Caco-2 (cell line): ENCODE data around the gene ZNF544. TPM values are rescaled to one million over a fixed set of nuclear protein-coding genes. Genes with fewer than 3 reads are reported as not detected.

ENCODE experiments used
- BruUV-seq: library from RNA; stranded (reverse); fragments of 400-500 nt; replicated peaks from 2 replicates; lab custom pipeline; 2021; lab: Mats Ljungman, UMichigan
- CTCF ChIA-PET: fragments of 300-600 bp; sonication (Branson Sonifier 250); formaldehyde crosslinking; loops from one replicate; lab custom pipeline; 2022; ENCODE audit warnings: antibody characterized with exemption; lab: Charles Lee
- POLR2A ChIA-PET: fragments of 300-600 bp; sonication (Branson Sonifier 250); formaldehyde crosslinking; loops from one replicate; lab custom pipeline; 2022; ENCODE audit warnings: antibody characterized with exemption; lab: Charles Lee
- DNase-seq, 2 experiments: peaks; one replicate each; pipeline versions ENCODE4 v3.0.0 to v3.0.0-alpha.2; 2020 to 2022
- H3K27me3 ChIP-seq: replicated peaks from 2 replicates; pipeline ENCODE4 v1.6.0; 2011; ENCODE audit warnings: low read length; ENCODE audit not compliant: control insufficient read depth, insufficient read depth
- H3K36me3 ChIP-seq: 2 replicates; pipeline ENCODE4 v1.5.1; 2011; ENCODE audit warnings: low read length; ENCODE audit not compliant: control insufficient read depth, insufficient read depth
- H3K4me1 ChIP-seq: fragments of 250-450 bp; sonication (Bioruptor Pico); 2 replicates; pipeline ENCODE4 v1.5.1; 2020; ENCODE audit warnings: mild to moderate bottlenecking
- H3K4me3 ChIP-seq: 2 replicates; pipeline ENCODE4 v1.5.1; 2011; ENCODE audit warnings: low read depth, mild to moderate bottlenecking, control low read depth, low read length
- H3K9me3 ChIP-seq: fragments of 250-450 bp; sonication (Bioruptor Pico); 2 replicates; pipeline ENCODE4 v1.5.1; 2020; ENCODE audit warnings: mild to moderate bottlenecking, moderate library complexity
- H3K27ac Mint-ChIP-seq: one replicate; pipeline ENCODE4 v1.8.0; 2022; ENCODE audit warnings: mixed read lengths; ENCODE audit not compliant: unreplicated experiment
- H3K27me3 Mint-ChIP-seq: one replicate; pipeline ENCODE4 v1.8.0; 2022; ENCODE audit warnings: mixed read lengths; ENCODE audit not compliant: insufficient read depth, unreplicated experiment
- H3K36me3 Mint-ChIP-seq: one replicate; pipeline ENCODE4 v1.8.0; 2022; ENCODE audit warnings: mild to moderate bottlenecking, mixed read lengths; ENCODE audit not compliant: insufficient read depth, unreplicated experiment
- H3K4me1 Mint-ChIP-seq: one replicate; pipeline ENCODE4 v1.8.0; 2022; ENCODE audit warnings: low read depth, mixed read lengths; ENCODE audit not compliant: unreplicated experiment
- H3K4me3 Mint-ChIP-seq: one replicate; pipeline ENCODE4 v1.8.0; 2022; ENCODE audit warnings: mild to moderate bottlenecking, moderate library complexity, mixed read lengths; ENCODE audit not compliant: unreplicated experiment
- H3K9me3 Mint-ChIP-seq: one replicate; pipeline ENCODE4 v1.8.0; 2022; ENCODE audit warnings: mixed read lengths; ENCODE audit not compliant: unreplicated experiment
- intact Hi-C: fragments of 100-400 bp; cut with micrococcal nuclease; formaldehyde crosslinking; loops from one replicate; pipeline ENCODE4 v1.10.0; 2022; ENCODE audit not compliant: unreplicated experiment
- total RNA-seq: library from RNA; stranded (reverse); gene quantifications from 2 replicates; pipeline ENCODE4 v1.2.3, GENCODE V29; 2022
- TF ChIP-seq, protein P1 (sequence below), 2 experiments: fragments of 200-600 bp in 1 of 2; IDR thresholded peaks; 1 replicate in 1 of 2; 2 replicates in 1 of 2; pipeline versions ENCODE4 v1.5.1 to v1.8.0; 2011 to 2022; ENCODE audit warnings: antibody characterized with exemption in 1 of 2, control low read depth in 1 of 2, inconsistent platforms in 1 of 2, low read depth in 1 of 2, low read length in 1 of 2, mild to moderate bottlenecking in 1 of 2, moderate library complexity in 1 of 2; ENCODE audit not compliant: insufficient read depth in 1 of 2, severe bottlenecking in 1 of 2, unreplicated experiment in 1 of 2

The ZNF544 gene
- total RNA-seq, 1 experiment from 2014 or later: 48.7 TPM

DNA sequence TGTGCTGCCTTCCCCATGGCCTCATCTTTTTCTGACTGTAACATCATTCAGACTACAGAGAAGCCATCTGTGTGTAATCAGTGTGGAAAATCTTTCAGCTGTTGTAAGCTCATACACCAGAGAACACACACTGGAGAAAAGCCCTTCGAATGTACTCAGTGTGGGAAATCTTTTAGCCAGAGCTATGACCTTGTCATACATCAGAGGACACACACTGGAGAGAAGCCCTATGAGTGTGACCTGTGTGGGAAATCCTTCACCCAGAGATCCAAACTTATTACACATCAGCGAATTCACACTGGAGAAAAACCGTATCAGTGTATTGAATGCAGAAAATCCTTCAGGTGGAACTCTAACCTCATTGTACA is 32.9 kb downstream of the ZNF544 start:
- intact Hi-C loops: no loop called here
- no peaks in the 10 kb centered on the region for H3K27me3 ChIP-seq
- H3K9me3 Mint-ChIP-seq: peaks cover 40% of the 10 kb centered on the region
- H3K4me1 Mint-ChIP-seq: no peaks in the 10 kb centered on the region
- H3K36me3 Mint-ChIP-seq: peaks cover 100% of the 10 kb centered on the region
- peaks cover 21% of the 10 kb centered on the region for H3K36me3 ChIP-seq
- peaks cover 93% of the 10 kb centered on the region for H3K9me3 ChIP-seq
- BruUV-seq: no TSS peak
- H3K4me3 ChIP-seq: no peak overlapping the region
- no peaks in the 10 kb centered on the region for H3K4me1 ChIP-seq
- no peak for DNase-seq
- no peaks in the 10 kb centered on the region for H3K27me3 Mint-ChIP-seq
- TF ChIP-seq, protein P1, sequence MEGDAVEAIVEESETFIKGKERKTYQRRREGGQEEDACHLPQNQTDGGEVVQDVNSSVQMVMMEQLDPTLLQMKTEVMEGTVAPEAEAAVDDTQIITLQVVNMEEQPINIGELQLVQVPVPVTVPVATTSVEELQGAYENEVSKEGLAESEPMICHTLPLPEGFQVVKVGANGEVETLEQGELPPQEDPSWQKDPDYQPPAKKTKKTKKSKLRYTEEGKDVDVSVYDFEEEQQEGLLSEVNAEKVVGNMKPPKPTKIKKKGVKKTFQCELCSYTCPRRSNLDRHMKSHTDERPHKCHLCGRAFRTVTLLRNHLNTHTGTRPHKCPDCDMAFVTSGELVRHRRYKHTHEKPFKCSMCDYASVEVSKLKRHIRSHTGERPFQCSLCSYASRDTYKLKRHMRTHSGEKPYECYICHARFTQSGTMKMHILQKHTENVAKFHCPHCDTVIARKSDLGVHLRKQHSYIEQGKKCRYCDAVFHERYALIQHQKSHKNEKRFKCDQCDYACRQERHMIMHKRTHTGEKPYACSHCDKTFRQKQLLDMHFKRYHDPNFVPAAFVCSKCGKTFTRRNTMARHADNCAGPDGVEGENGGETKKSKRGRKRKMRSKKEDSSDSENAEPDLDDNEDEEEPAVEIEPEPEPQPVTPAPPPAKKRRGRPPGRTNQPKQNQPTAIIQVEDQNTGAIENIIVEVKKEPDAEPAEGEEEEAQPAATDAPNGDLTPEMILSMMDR (IDR thresholded peaks at IDR 0.05; ENCODE audit: insufficient read depth in 1 of 2, low read depth in 1 of 2, low read length in 1 of 2, severe bottlenecking in 1 of 2, unreplicated experiment in 1 of 2): no peak
- CTCF ChIA-PET: no interaction called here
- POLR2A ChIA-PET: no interaction called here
- H3K4me3 Mint-ChIP-seq: no peak overlapping the region
- H3K27ac Mint-ChIP-seq: no peak overlapping the region

DNA sequence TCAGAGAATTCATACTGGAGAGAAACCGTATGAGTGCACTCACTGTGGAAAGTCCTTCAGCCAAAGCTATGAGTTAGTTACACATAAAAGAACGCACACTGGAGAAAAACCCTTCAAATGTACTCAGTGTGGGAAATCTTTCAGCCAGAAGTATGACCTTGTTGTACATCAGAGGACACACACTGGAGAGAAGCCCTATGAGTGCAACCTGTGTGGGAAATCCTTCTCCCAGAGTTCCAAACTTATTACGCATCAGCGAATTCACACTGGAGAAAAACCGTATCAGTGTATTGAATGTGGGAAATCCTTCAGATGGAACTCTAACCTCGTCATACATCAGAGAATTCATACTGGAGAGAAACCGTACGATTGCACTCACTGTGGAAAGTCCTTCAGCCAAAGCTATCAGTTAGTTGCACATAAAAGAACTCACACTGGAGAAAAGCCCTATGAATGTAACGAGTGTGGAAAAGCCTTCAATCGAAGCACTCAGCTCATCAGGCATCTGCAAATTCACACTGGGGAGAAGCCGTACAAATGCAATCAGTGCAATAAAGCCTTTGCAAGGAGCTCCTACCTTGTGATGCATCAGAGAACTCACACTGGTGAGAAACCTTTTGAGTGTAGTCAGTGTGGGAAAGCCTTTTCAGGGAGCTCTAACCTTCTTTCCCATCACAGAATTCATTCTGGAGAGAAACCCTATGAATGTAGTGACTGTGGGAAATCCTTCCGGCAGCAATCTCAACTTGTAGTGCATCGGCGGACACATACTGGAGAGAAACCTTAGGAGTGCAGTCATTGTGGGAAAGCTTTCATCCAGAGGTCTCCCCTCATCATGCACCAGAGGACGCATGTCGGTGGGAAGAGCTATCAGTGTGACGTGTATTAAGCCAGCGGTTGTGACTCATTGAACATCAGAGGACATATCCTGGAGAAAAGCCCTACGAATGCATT is 33.5 kb downstream of the ZNF544 start:
- BruUV-seq: TSS peak; percentile 25
- Mint-ChIP-seq H3K27me3 (no peaks in the 10 kb centered on the region), H3K9me3 (peaks cover 37% of the 10 kb centered on the region), H3K36me3 (peaks cover 98% of the 10 kb centered on the region), H3K4me1 (no peaks in the 10 kb centered on the region), H3K4me3 (peak overlapping the region; percentile 11), H3K27ac (no peak overlapping the region)
- Histone ChIP-seq H3K36me3 (peaks cover 19% of the 10 kb centered on the region), H3K27me3 (no peaks in the 10 kb centered on the region), H3K9me3 (peaks cover 94% of the 10 kb centered on the region), H3K4me3 (no peak overlapping the region), H3K4me1 (no peaks in the 10 kb centered on the region)
- CTCF ChIA-PET: no interaction called here
- TF ChIP-seq, protein P1 (IDR thresholded peaks at IDR 0.05; ENCODE audit: insufficient read depth in 1 of 2, low read depth in 1 of 2, low read length in 1 of 2, severe bottlenecking in 1 of 2, unreplicated experiment in 1 of 2): no peak
- no peak for DNase-seq
- POLR2A ChIA-PET: no interaction called here
- intact Hi-C loops: no loop called here

DNA sequence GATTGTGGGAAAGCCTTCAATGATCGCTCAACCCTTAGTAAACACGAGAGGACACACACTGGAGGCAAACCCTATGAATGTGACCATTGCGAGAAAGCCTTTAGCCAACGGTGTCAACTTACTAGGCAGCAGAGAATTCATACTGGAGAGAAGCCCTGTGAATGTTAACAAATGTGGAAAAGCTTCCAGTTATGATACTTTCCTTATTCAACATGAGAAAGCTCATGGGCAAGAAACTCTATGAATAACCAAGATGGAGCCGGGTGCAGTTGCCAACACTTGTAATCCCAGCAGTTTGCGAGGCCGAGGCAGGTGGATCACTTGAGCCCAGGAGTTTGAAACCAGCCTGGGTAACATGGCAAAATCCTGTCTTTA is 34.2 kb downstream of the ZNF544 start:
- POLR2A ChIA-PET: no interaction called here
- Mint-ChIP-seq H3K4me3 (no peak overlapping the region), H3K27ac (no peak overlapping the region), H3K27me3 (no peaks in the 10 kb centered on the region), H3K36me3 (peaks cover 91% of the 10 kb centered on the region), H3K9me3 (peaks cover 30% of the 10 kb centered on the region), H3K4me1 (no peaks in the 10 kb centered on the region)
- Histone ChIP-seq H3K36me3 (peaks cover 16% of the 10 kb centered on the region), H3K4me3 (no peak overlapping the region), H3K4me1 (no peaks in the 10 kb centered on the region), H3K9me3 (peaks cover 88% of the 10 kb centered on the region), H3K27me3 (no peaks in the 10 kb centered on the region)
- intact Hi-C loops: no loop called here
- DNase-seq: no peak
- BruUV-seq: no TSS peak
- CTCF ChIA-PET: no interaction called here
- TF ChIP-seq, protein P1 (IDR thresholded peaks at IDR 0.05; ENCODE audit: insufficient read depth in 1 of 2, low read depth in 1 of 2, low read length in 1 of 2, severe bottlenecking in 1 of 2, unreplicated experiment in 1 of 2): no peak
